HepG2 (cell line): ENCODE results near the gene SETD1A. TPM values are rescaled to one million over a fixed set of nuclear protein-coding genes. Genes with fewer than 3 reads are reported as not detected.

Experiments used
- AGO1 ChIP-seq: fragments of 200-400 bp; formaldehyde crosslinking; IDR thresholded peaks from 2 replicates; pipeline ENCODE4 v1.6.1; 2017; ENCODE audit warnings: mild to moderate bottlenecking, low read depth, low read length, moderate library complexity; ENCODE audit not compliant: poor library complexity, severe bottlenecking
- FIP1L1 ChIP-seq: fragments of 200-400 bp; formaldehyde crosslinking; IDR thresholded peaks from 2 replicates; pipeline ENCODE4 v1.6.1; 2018; ENCODE audit warnings: low read depth, mild to moderate bottlenecking, low read length, moderate library complexity, borderline replicate concordance; ENCODE audit not compliant: insufficient read depth
- HOXA3 ChIP-seq: sonication (generic); formaldehyde crosslinking; IDR thresholded peaks from 2 replicates; pipeline ENCODE4 v1.5.0; 2020; ENCODE audit warnings: missing genetic modification reagents
- KLF13 ChIP-seq: sonication (generic); formaldehyde crosslinking; IDR thresholded peaks from 2 replicates; pipeline ENCODE4 v1.4.0; 2020; ENCODE audit warnings: mild to moderate bottlenecking, missing genetic modification reagents
- MNT ChIP-seq: fragments of 450-650 bp; IDR thresholded peaks from 2 replicates; pipeline ENCODE4 v1.6.1; 2016
- NFE2L2 ChIP-seq: fragments of 150-350 bp; IDR thresholded peaks from 2 replicates; pipeline ENCODE4 v1.6.1; 2014; ENCODE audit warnings: low read length
- SIX4 ChIP-seq: sonication (generic); formaldehyde crosslinking; IDR thresholded peaks from 2 replicates; pipeline ENCODE4 v1.4.0; 2020; ENCODE audit warnings: missing genetic modification reagents
- TEAD3 ChIP-seq: optimal IDR thresholded peaks from 2 replicates; pipeline ENCODE3; 2016; ENCODE audit warnings: borderline replicate concordance
- TP53 ChIP-seq: sonication (generic); formaldehyde crosslinking; conservative IDR thresholded peaks from 2 replicates; pipeline ENCODE4 v1.4.0; 2020; ENCODE audit warnings: missing genetic modification reagents
- ZFP1 ChIP-seq: IDR thresholded peaks from 2 replicates; pipeline ENCODE4 v1.6.1; 2016
- ZNF772 ChIP-seq: sonication (generic); formaldehyde crosslinking; IDR thresholded peaks from 2 replicates; pipeline ENCODE4 v1.5.0; 2020; ENCODE audit warnings: mild to moderate bottlenecking, missing genetic modification reagents
- polyA plus RNA-seq, 8 experiments: library from polyadenylated mRNA; depleted of rRNA in 3 of 8; stranded (reverse) in 7 of 8; unstranded in 1 of 8; fragments of >200 nt; fragmentation: Illumina TruSeq in 4 of 8; extraction: Trizol in 4 of 8; gene quantifications; 2 replicates each; pipeline versions ENCODE4 v1.2.1 to v1.2.3, GENCODE V29; 2011 to 2016; ENCODE audit warnings: low read depth in 4 of 8, missing spikeins in 1 of 8, mixed read lengths in 1 of 8; ENCODE audit not compliant: insufficient read depth in 1 of 8
- total RNA-seq, 5 experiments: library from RNA; depleted of rRNA; stranded (reverse); fragments of >200 nt; fragmentation: Illumina TruSeq; extraction: Trizol; gene quantifications; 2 replicates each; pipeline ENCODE4 v1.2.3, GENCODE V29; 2016; ENCODE audit warnings: low read depth in 1 of 5
- TF ChIP-seq, protein P1 (sequence below): IDR thresholded peaks from 2 replicates; pipeline ENCODE4 v1.4.0; 2020; ENCODE audit warnings: mild to moderate bottlenecking, missing genetic modification reagents
- TF ChIP-seq, protein P2 (sequence below): sonication (generic); formaldehyde crosslinking; IDR thresholded peaks from 2 replicates; pipeline ENCODE4 v1.8.0; 2022; ENCODE audit warnings: mild to moderate bottlenecking, missing genetic modification reagents, moderate library complexity
- TF ChIP-seq, protein P3 (sequence below): IDR thresholded peaks from 2 replicates; pipeline ENCODE4 v1.6.1; 2012; ENCODE audit warnings: low read depth, low read length, improper control_type of control experiment
- TF ChIP-seq, protein P4 (sequence below): sonication (generic); formaldehyde crosslinking; IDR thresholded peaks from 2 replicates; pipeline ENCODE4 v1.5.1; 2020; ENCODE audit warnings: mild to moderate bottlenecking, missing genetic modification reagents, moderate library complexity
- TF ChIP-seq, protein P5 (sequence below): sonication (generic); formaldehyde crosslinking; IDR thresholded peaks from 2 replicates; pipeline ENCODE4 v1.8.1; 2022; ENCODE audit warnings: mild to moderate bottlenecking, missing genetic modification reagents

SETD1A gene
- total and polyA plus RNA-seq, 2 of the 13 experiments (the other 11 are each of a cell fraction or from before 2014, with no cell fraction given), result 3.8 to 5.6 TPM

- TF ChIP-seq, protein P1, sequence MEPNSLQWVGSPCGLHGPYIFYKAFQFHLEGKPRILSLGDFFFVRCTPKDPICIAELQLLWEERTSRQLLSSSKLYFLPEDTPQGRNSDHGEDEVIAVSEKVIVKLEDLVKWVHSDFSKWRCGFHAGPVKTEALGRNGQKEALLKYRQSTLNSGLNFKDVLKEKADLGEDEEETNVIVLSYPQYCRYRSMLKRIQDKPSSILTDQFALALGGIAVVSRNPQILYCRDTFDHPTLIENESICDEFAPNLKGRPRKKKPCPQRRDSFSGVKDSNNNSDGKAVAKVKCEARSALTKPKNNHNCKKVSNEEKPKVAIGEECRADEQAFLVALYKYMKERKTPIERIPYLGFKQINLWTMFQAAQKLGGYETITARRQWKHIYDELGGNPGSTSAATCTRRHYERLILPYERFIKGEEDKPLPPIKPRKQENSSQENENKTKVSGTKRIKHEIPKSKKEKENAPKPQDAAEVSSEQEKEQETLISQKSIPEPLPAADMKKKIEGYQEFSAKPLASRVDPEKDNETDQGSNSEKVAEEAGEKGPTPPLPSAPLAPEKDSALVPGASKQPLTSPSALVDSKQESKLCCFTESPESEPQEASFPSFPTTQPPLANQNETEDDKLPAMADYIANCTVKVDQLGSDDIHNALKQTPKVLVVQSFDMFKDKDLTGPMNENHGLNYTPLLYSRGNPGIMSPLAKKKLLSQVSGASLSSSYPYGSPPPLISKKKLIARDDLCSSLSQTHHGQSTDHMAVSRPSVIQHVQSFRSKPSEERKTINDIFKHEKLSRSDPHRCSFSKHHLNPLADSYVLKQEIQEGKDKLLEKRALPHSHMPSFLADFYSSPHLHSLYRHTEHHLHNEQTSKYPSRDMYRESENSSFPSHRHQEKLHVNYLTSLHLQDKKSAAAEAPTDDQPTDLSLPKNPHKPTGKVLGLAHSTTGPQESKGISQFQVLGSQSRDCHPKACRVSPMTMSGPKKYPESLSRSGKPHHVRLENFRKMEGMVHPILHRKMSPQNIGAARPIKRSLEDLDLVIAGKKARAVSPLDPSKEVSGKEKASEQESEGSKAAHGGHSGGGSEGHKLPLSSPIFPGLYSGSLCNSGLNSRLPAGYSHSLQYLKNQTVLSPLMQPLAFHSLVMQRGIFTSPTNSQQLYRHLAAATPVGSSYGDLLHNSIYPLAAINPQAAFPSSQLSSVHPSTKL (CRISPR knock-in tag), result peak; percentile 70
- TF ChIP-seq FIP1L1 (0 out of 2 replicates have a peak, but pooled peaks have one; percentile 30), SIX4 (CRISPR knock-in tag) (peak; percentile 56; the same call in 1 of the 2 replicates), ZFP1 (CRISPR knock-in tag) (no peak), AGO1 (peak; percentile 13), HOXA3 (CRISPR knock-in tag) (peak; percentile 100), ZNF772 (CRISPR knock-in tag) (peak; percentile 76), TP53 (no peak), KLF13 (CRISPR knock-in tag) (peak; percentile 72; the same call in 1 of the 2 replicates), NFE2L2 (no peak), TEAD3 (CRISPR knock-in tag) (peak; percentile 82), MNT (peak; percentile 89)
- TF ChIP-seq, protein P2, sequence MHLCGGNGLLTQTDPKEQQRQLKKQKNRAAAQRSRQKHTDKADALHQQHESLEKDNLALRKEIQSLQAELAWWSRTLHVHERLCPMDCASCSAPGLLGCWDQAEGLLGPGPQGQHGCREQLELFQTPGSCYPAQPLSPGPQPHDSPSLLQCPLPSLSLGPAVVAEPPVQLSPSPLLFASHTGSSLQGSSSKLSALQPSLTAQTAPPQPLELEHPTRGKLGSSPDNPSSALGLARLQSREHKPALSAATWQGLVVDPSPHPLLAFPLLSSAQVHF (CRISPR knock-in tag), result no peak
- TF ChIP-seq, protein P3, sequence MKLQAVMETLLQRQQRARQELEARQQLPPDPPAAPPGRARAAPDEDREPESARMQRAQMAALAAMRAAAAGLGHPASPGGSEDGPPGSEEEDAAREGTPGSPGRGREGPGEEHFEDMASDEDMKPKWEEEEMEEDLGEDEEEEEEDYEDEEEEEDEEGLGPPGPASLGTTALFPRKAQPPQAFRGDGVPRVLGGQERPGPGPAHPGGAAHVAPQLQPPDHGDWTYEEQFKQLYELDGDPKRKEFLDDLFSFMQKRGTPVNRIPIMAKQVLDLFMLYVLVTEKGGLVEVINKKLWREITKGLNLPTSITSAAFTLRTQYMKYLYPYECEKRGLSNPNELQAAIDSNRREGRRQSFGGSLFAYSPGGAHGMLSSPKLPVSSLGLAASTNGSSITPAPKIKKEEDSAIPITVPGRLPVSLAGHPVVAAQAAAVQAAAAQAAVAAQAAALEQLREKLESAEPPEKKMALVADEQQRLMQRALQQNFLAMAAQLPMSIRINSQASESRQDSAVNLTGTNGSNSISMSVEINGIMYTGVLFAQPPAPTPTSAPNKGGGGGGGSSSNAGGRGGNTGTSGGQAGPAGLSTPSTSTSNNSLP, result no peak
- TF ChIP-seq, protein P4, sequence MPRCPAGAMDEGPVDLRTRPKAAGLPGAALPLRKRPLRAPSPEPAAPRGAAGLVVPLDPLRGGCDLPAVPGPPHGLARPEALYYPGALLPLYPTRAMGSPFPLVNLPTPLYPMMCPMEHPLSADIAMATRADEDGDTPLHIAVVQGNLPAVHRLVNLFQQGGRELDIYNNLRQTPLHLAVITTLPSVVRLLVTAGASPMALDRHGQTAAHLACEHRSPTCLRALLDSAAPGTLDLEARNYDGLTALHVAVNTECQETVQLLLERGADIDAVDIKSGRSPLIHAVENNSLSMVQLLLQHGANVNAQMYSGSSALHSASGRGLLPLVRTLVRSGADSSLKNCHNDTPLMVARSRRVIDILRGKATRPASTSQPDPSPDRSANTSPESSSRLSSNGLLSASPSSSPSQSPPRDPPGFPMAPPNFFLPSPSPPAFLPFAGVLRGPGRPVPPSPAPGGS (CRISPR knock-in tag), result peak; percentile 90; the same call in 1 of the 2 replicates
- TF ChIP-seq, protein P5, sequence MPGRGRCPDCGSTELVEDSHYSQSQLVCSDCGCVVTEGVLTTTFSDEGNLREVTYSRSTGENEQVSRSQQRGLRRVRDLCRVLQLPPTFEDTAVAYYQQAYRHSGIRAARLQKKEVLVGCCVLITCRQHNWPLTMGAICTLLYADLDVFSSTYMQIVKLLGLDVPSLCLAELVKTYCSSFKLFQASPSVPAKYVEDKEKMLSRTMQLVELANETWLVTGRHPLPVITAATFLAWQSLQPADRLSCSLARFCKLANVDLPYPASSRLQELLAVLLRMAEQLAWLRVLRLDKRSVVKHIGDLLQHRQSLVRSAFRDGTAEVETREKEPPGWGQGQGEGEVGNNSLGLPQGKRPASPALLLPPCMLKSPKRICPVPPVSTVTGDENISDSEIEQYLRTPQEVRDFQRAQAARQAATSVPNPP, result peak; percentile 62; the same call in 1 of the 2 replicates
These were observed 75.5 kb downstream of the SETD1A start, which contains the start of gene STX4 (continued) for GRCh38 chr16:31032736-31033708.
